Effector memory CD8-positive, alpha-beta T cell (primary cell): ENCODE measurements around the gene RABGAP1L.
"Not testable (repeated sequence)": the region's sequence is repeated elsewhere in the genome, so short reads cannot be mapped to it uniquely, and the experiment has no call there.

ENCODE experiments used
- ATAC-seq: fragments of 150-1000 bp; cut with Tn5 transposase; replicated peaks from 2 replicates; pipeline ENCODE4 v1.10.0; 2021; ENCODE audit warnings: mild to moderate bottlenecking, moderate library complexity
- DNase-seq, 3 experiments: peaks; one replicate each; pipeline ENCODE4 v3.0.0; 2021
- H3K27ac Mint-ChIP-seq, 2 donors: one replicate each; pipeline ENCODE4 v1.8.0; 2022; ENCODE audit warnings: mild to moderate bottlenecking in 2 of 2, mixed read lengths in 2 of 2, moderate library complexity in 2 of 2
- H3K27me3 Mint-ChIP-seq, 2 donors: one replicate each; pipeline ENCODE4 v1.8.0; 2022; ENCODE audit warnings: mixed read lengths in 2 of 2
- H3K36me3 Mint-ChIP-seq: one replicate; pipeline ENCODE4 v1.8.0; 2022; ENCODE audit warnings: mild to moderate bottlenecking, moderate library complexity, mixed read lengths; ENCODE audit not compliant: insufficient read depth
- H3K4me1 Mint-ChIP-seq, 2 donors: one replicate each; pipeline ENCODE4 v1.8.0; 2022; ENCODE audit warnings: low read depth in 2 of 2, mixed read lengths in 2 of 2
- H3K4me3 Mint-ChIP-seq, 2 donors: one replicate each; pipeline ENCODE4 v1.8.0; 2022; ENCODE audit warnings: mild to moderate bottlenecking in 2 of 2, mixed read lengths in 2 of 2, moderate library complexity in 2 of 2
- H3K9me3 Mint-ChIP-seq, 2 donors: one replicate each; pipeline ENCODE4 v1.8.0; 2022; ENCODE audit warnings: mixed read lengths in 2 of 2

Gene RABGAP1L

DNA sequence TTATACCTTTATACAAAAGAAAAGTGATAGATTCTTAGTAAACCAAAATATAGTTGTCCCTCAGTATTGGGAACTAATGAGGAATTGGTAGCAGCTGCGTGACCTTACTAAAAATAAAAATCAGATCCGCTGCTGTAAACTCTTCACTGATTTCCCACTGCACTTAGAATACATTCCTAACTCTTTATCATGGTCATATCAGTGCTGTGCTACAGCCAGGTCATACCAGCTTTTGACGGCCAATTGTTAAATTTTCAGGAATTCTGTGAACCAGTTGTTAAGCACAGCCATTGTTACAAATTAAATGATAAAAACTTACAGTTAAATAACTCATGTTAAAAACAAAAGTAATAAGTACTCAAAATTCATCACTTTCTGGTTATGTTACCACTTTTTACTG, 533.8 kb downstream of the RABGAP1L start:
- Mint-ChIP-seq H3K4me1 (peaks cover 2 to 4% of the 10 kb centered on the region in 2 donors), H3K36me3 (peaks cover 4% of the 10 kb centered on the region), H3K9me3 (no peaks in the 10 kb centered on the region), H3K27me3 (no peaks in the 10 kb centered on the region), H3K27ac (no peak overlapping the region), H3K4me3 (no peak overlapping the region)
- DNase-seq (no peak), ATAC-seq (no peak)

DNA sequence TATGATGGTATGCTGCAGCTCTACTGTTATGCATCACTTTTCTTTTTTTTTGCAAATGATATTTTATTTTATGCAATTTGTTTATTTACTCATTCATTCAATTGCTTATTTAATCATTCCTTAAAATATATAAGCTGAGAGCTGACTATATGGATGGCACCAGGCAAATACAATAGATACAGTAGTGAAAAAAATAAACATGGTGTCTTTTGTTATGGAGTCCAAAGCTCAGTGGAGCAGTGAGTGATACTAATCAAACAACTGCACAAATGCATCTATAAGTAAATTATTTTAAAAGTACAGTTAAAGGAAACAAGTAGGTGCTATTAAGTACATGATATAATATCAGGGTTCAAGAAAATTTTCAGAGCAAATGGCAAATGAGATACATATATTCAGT, 534.2 kb downstream of the RABGAP1L start:
- H3K9me3 Mint-ChIP-seq, ATAC-seq, H3K36me3 Mint-ChIP-seq, H3K27me3 Mint-ChIP-seq, H3K27ac Mint-ChIP-seq, H3K4me3 Mint-ChIP-seq, DNase-seq, H3K4me1 Mint-ChIP-seq: not testable (repeated sequence)

DNA sequence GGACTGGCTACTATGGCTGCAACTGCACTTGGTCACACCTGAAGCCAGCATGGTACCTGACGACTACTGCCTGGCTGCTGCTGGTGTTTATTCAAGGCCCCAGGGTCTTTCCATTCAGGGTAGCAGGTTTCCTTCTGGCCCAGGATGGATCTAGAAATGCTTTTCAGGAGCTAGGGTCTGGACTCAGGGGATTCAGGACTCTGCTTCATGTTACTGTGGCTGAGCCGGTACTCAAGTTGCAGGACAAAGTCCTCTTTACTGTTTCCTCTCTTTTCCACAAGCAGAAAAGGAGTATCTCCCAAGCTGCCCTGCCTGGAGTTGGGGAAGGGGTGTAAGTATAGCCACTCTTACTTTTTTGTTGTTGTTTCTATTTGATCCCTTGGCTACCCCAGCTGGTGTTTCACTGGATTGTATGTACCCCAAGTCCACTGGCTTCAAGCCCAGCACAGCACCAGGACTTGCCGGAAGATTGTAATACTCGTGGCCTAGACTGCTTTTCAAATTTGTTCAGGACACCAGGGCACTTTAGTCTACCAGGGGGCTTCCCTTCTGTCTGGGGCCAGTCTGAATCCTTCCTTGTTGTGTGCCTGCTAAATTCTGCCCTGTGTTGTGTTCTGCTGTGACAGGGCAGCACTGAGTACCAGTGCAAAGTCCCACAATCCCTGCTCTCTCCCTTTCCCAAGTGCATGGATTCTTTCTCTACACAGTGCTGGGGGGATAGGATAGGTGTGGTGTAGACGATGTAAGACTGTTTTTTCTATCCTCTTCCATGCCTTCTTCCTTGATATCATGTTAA, 536.9 kb downstream of the RABGAP1L start:
- peaks cover 13% of the 10 kb centered on the region for H3K36me3 Mint-ChIP-seq
- H3K4me1 Mint-ChIP-seq: peaks cover under 1 to 2% of the 10 kb centered on the region in 2 donors
- no peak for ATAC-seq
- DNase-seq: no peak
- H3K27ac Mint-ChIP-seq: peak overlapping the region in 1 of 2 donors; percentile 6
- H3K4me3 Mint-ChIP-seq: no peak overlapping the region
- H3K27me3 Mint-ChIP-seq: no peaks in the 10 kb centered on the region
- H3K9me3 Mint-ChIP-seq: no peaks in the 10 kb centered on the region

DNA sequence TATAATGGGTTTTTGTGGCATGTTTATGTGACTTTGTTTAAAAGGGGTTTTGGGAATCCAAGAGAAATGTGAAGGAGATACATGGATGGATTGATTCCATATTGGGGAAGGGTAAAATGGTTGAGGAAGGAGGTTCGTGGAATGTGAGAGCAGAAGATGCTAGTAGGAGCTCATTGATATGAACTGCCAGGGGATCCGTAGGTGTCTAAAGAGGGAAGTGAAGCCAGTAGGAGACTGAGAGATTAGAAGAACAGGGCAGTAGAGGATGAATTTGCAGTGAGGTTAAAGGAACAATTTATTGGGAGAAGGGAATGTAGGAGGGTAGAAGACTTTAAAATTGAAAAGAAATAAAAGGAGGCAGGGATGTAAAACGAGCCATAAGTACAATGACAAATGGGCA, 541.0 kb downstream of the RABGAP1L start:
- peaks cover 19% of the 10 kb centered on the region for H3K36me3 Mint-ChIP-seq
- H3K27me3 Mint-ChIP-seq: no peaks in the 10 kb centered on the region
- DNase-seq (no peak), ATAC-seq (no peak)
- H3K27ac Mint-ChIP-seq: no peak overlapping the region
- H3K4me1 Mint-ChIP-seq: peaks cover 2 to 3% of the 10 kb centered on the region in 2 donors
- H3K4me3 Mint-ChIP-seq: no peak overlapping the region
- no peaks in the 10 kb centered on the region for H3K9me3 Mint-ChIP-seq

DNA sequence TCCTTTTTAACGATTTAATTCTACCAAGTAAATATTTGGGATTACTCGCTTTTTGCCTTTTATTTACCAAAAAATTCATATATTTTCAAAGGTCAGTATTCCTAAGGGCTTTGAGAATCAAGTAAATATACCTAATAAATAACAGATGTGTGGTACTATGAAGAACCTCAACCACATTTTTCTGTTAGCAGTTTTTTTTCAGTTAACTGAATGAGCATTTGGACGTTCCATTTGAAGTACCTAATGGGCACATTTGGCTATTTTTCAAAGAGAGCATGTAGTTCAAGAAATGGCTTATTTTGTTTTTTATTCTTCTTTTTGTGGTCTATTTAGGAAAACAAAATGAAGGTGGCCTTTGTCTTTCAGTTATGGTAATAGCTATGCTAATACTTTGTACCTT, 541.5 kb downstream of the RABGAP1L start:
- H3K27ac Mint-ChIP-seq: no peak overlapping the region
- ATAC-seq: no peak

DNA sequence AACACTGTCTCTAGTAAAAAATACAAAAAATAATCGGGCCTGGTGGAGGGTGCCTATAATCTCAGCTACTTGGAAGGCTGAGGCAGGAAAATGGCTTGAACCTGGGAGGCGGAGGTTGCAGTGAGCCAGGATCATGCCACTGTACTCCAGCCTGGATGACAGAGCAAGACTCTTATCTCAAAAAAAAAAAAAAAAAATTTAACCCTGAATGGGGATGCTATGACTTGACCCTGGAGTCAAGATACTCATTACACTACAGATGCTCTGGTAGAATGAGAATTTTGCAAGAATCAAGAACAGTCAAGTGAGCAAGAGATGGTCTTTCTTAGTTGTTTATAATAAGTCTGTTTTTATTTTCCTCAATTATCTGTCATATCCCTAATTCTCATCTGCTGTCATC, 542.2 kb downstream of the RABGAP1L start:
- no peaks in the 10 kb centered on the region for H3K9me3 Mint-ChIP-seq
- no peak overlapping the region for H3K27ac Mint-ChIP-seq
- ATAC-seq: no peak
- H3K4me3 Mint-ChIP-seq: no peak overlapping the region
- DNase-seq: no peak
- H3K4me1 Mint-ChIP-seq: peaks cover under 1 to 3% of the 10 kb centered on the region in 2 donors
- H3K27me3 Mint-ChIP-seq: no peaks in the 10 kb centered on the region
- peaks cover 19% of the 10 kb centered on the region for H3K36me3 Mint-ChIP-seq

More for the DNA sequence above, 541.5 kb downstream of the RABGAP1L start:
- H3K27me3 Mint-ChIP-seq: no peaks in the 10 kb centered on the region
- H3K36me3 Mint-ChIP-seq: peaks cover 19% of the 10 kb centered on the region
- H3K4me3 Mint-ChIP-seq: no peak overlapping the region
- H3K9me3 Mint-ChIP-seq: no peaks in the 10 kb centered on the region
- H3K4me1 Mint-ChIP-seq: peaks cover 2 to 3% of the 10 kb centered on the region in 2 donors
- no peak for DNase-seq

DNA sequence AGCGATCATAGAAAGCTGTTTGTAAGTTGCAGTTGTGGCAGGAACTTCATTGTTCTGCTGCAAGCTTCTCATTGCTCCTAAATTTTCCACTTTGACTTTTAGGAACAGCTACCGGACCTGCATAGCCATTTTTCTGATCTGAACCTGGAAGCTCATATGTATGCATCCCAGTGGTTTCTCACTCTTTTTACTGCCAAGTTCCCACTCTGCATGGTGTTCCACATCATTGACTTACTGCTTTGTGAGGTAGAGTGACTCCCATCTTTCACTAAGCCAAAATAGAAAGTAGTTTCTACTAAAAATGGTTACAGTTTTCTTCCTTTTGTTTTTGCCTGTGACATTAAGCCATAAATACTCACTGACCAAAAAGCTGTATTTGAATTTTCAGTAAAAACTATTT, 542.7 kb downstream of the RABGAP1L start:
- Mint-ChIP-seq H3K36me3 (peaks cover 17% of the 10 kb centered on the region), H3K4me1 (peaks cover 0 to 3% of the 10 kb centered on the region in 2 donors), H3K27ac (no peak overlapping the region), H3K4me3 (no peak overlapping the region), H3K9me3 (no peaks in the 10 kb centered on the region), H3K27me3 (no peaks in the 10 kb centered on the region)
- ATAC-seq (no peak), DNase-seq (no peak)

DNA sequence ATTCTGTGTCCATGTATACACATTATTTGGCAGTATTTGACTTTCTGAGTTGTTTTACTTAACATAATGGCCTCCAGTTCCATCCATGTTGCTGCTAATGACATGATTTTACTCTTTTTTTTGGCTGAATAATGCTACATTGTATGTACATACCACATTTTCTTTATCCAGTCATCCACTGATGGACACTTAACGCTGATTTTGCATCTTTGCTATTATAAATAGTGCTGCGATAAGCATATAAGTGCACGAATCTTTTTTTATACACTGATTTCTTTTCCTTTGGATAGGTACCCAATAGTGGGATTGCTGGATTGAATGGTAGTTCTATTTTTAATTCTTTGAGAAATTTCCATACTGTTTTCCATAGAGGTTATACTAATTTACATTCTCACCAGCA, 544.0 kb downstream of the RABGAP1L start:
- Mint-ChIP-seq H3K27ac (peak overlapping the region in 1 of 2 donors; percentile 52), H3K9me3 (no peaks in the 10 kb centered on the region), H3K36me3 (peaks cover 16% of the 10 kb centered on the region), H3K4me3 (no peak overlapping the region), H3K4me1 (peaks cover 0 to 3% of the 10 kb centered on the region in 2 donors), H3K27me3 (no peaks in the 10 kb centered on the region)
- no peak for ATAC-seq
- no peak for DNase-seq

DNA sequence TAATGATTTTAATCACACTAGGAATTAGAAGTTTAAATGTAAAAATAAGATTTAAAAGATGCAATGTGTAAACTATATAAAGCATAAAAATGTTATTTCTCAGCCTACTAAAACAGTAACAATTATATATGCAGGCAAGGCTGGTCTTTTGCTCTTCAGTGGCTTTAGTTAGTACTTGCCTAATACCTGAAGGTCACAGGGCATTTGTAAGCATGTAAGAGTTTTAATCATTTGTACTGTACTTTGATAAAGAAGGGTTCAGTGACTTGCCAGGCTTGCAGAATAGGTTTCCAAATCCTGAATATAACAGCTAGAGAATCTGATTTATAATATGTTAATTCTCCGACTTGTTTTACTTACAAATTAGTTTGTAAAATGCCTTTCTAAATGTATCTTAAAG, 545.0 kb downstream of the RABGAP1L start:
- Mint-ChIP-seq H3K27me3 (no peaks in the 10 kb centered on the region), H3K4me3 (no peak overlapping the region), H3K9me3 (no peaks in the 10 kb centered on the region), H3K27ac (peak overlapping the region in 1 of 2 donors; percentile 52), H3K4me1 (peaks cover 0 to 3% of the 10 kb centered on the region in 2 donors), H3K36me3 (peaks cover 12% of the 10 kb centered on the region)
- DNase-seq (no peak), ATAC-seq (no peak)

DNA sequence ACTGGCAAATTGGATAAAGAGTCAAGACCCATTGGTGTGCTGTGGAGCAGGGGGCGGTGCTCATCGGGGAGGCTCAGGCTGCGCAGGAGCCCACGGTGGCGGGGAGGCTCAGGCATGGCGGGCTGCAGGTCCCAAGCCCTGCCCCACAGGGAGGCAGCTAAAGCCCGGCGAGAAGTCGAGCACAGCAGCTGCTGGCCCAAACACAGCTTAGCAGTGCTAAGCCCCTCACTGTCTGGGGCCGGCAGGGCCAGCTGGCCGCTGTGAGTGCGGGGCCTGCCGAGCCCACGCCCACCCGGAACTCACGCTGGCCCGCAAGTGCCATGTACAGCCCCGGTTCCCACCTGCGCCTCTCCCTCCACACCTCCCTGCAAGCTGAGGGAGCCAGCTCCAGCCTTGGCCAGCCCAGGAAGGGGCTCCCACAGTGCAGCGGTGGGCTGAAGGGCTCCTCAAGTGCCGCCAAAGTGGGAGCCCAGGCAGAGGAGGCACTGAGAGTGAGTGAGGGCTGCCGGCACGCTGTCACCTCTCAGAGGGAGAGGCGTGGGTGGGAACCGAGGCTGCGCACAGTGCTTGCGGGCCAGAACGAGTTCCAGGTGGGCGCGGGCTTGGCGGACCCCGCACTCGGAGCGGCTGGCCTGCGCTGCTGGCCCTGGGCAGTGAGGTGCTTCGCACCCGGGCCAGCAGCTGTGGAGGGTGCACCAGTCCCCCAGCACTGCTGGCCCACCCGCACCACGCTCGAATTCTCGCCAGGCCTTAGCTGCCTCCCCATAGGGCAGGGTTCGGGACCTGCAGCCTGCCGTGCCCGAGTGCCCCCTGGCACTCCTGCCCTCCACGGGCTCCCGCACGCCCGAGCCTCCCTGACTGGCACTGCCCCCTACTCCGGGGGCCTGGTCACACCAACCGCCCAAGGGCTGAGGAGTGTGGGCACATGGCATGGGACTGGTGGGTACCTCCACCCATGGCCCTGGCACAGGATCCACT, 551.8 kb downstream of the RABGAP1L start:
- Mint-ChIP-seq H3K4me3 (no peak overlapping the region), H3K27me3 (no peaks in the 10 kb centered on the region), H3K4me1 (peaks cover 4% of the 10 kb centered on the region in 2 donors), H3K36me3 (peaks cover 3% of the 10 kb centered on the region), H3K9me3 (peaks cover 0 to 7% of the 10 kb centered on the region in 2 donors), H3K27ac (no peak overlapping the region)
- ATAC-seq: no peak
- DNase-seq: no peak

DNA sequence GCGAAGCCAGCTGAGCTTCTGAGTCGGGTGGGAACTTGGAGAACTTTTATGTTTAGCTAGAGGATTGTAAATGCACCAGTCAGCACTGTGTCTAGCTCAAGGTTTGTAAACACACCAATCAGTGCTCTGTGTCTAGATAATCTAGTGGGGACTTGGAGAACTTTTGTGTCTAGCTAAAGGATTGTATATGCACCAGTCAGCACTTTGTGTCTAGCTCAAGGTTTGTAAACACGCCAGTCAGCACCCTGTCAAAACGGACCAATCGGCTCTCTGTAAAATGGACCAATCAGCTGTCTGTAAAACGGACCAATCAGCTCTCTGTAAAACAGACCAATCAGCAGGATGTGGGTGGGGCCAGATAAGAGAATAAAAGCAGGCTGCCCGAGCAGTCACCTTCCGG, 552.5 kb downstream of the RABGAP1L start:
- not testable (repeated sequence) for H3K36me3 Mint-ChIP-seq, H3K27ac Mint-ChIP-seq, H3K4me3 Mint-ChIP-seq, H3K9me3 Mint-ChIP-seq, H3K4me1 Mint-ChIP-seq, H3K27me3 Mint-ChIP-seq, DNase-seq, ATAC-seq

DNA sequence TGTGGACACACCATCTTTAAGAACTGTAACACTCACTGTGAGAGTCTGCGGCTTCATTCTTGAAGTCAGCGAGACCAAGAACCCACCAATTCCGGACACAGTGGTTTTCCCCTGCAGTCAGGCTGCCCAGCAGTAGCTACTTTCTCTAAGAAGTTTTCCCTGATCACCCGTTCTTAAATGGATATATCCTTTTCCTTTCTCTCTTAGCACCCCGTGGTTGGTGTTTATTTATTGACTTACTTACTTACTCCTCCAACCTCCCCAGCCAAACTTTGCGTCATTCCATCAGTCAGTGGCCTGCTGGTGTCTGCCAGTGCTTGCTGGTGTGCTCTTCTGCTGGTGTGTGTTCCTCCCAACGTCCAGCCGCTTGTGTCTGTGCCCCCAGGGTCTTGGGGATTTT, 553.2 kb downstream of the RABGAP1L start:
- Mint-ChIP-seq H3K4me3 (no peak overlapping the region), H3K27me3 (no peaks in the 10 kb centered on the region), H3K4me1 (peaks cover 4% of the 10 kb centered on the region in 2 donors), H3K27ac (no peak overlapping the region), H3K9me3 (peaks cover 0 to 7% of the 10 kb centered on the region in 2 donors), H3K36me3 (peaks cover 3% of the 10 kb centered on the region)
- DNase-seq: no peak
- ATAC-seq: no peak

DNA sequence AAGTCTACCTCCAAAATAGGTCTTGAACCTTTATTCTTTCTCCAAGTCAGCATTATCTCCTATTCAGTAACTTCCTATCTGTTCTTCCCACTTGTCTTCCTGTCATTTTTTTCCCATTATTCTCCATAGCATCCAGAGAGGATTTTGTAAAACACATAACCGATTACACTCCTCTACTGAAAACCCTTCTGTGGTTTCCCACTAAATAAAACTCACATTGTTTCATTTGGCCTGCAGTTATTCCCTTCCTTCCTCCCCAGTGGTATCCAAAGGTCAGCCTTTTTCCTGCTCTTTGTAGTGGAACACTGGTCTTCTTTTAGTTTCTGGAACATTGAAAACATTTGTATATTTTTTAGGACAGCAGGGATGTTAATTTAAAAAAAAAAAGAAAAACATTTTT, 554.5 kb downstream of the RABGAP1L start:
- ATAC-seq: no peak
- Mint-ChIP-seq H3K9me3 (peaks cover 0 to 7% of the 10 kb centered on the region in 2 donors), H3K4me3 (no peak overlapping the region), H3K27me3 (no peaks in the 10 kb centered on the region), H3K36me3 (peaks cover 3% of the 10 kb centered on the region), H3K27ac (no peak overlapping the region), H3K4me1 (peaks cover 4 to 9% of the 10 kb centered on the region in 2 donors)
- no peak for DNase-seq
